Astrocyte of the spinal cord (primary cell): ENCODE measurements around the gene RDH12.

Experiments
- DNase-seq: peaks from one replicate; pipeline ENCODE4 v3.0.0; 2011; ENCODE audit warnings: low read depth, low spot score
- H3K4me3 ChIP-seq: 2 replicates; pipeline ENCODE4 v1.5.1; 2011; ENCODE audit warnings: low read depth, mild to moderate bottlenecking, low read length, moderate library complexity
- CTCF ChIP-seq: IDR thresholded peaks from 2 replicates; pipeline ENCODE4 v1.5.1; 2012; ENCODE audit warnings: low read depth, mild to moderate bottlenecking, low read length, inconsistent platforms
- in situ Hi-C: cut with HindIII; loops from 2 replicates; pipeline ENCODE4 v1.10.0; 2017; ENCODE audit warnings: low sequenced_read_pairs

Gene RDH12

DNA sequence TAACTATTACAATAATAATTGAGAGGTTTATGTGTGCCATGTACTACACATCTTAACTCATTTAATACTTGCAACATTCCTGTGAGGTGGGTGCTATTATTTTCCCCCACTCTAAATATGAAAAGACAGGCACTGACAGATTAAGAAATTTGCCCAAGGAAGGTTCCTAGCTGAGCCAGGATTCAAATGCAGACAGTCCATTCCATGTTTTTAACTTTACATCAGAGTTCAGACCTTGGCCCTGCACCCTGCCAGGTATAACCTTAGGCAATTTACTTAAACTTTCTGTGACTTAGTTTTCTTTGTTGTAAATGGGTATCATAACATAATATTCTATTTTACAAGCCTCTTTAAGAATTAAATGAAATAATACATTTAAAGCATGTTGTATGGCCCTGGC is 26.6 kb downstream of the RDH12 start:
- no peak for TF ChIP-seq CTCF
- DNase-seq: no peak
- H3K4me3 ChIP-seq: no peak overlapping the region
- in situ Hi-C loops: no loop called here

DNA sequence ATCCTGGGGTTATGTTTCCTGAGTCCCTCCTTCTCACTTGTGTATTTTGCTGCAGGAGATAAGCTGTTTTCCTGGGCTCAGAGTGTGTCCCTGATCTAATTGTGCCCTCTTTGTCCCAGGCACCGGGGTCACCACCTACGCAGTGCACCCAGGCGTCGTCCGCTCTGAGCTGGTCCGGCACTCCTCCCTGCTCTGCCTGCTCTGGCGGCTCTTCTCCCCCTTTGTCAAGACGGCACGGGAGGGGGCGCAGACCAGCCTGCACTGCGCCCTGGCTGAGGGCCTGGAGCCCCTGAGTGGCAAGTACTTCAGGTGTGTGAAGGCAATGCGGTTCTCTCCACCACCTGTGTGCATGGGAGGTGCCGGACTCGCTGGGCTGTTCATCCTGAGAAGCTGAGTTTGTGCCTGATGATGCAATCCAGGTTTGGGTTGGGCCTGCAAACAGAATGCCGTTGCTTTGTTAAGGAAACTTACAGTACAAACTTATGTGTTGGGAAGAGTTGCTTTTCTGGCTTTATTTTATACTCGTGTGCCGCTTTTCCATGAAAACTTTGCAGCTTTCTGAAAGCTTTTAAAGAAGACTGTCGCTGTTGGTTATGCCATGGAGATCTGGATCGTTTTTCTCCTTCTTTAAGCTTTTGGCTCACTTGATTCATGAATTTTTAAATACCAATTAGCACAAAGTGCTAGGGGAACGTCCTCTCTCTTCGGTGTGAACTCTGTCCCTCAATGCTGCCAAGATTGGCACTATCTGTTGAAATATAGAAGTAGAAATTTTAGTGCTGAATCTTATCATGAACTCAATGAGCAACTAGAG is 27.6 kb downstream of the RDH12 start:
- no peak overlapping the region for H3K4me3 ChIP-seq
- in situ Hi-C loops: no loop called here
- no peak for TF ChIP-seq CTCF
- no peak for DNase-seq

- no peak overlapping the region for H3K4me3 ChIP-seq
- in situ Hi-C loops: no loop called here
- no peak for TF ChIP-seq CTCF
- no peak for DNase-seq
These were observed 31.9 kb downstream of the RDH12 start for GRCh38 chr14:67733616-67734015.

DNA sequence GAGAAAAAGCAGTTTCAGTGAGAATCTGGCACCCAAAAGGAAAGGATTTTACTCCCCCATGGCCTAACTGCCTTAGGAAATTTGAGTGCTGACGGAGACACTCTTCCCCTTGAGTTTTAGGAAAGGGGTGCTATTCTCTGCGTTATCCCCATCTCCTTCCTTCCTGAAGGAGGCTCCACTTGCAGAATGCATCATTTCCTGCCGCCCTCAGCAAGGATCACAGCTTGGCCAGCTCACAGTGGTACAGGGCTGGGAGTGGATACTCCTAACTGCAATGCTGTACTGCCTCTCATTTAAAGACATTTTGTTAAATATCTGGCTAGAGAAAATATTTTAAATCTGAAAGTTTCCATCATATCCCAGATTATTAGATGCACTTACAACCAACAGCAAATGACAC is 33.0 kb downstream of the RDH12 start:
- DNase-seq: no peak
- TF ChIP-seq CTCF: peak; percentile 19
- H3K4me3 ChIP-seq: no peak overlapping the region
- in situ Hi-C loops: no loop called here

- DNase-seq: no peak
- in situ Hi-C loops: no loop called here
- no peak for TF ChIP-seq CTCF
- H3K4me3 ChIP-seq: no peak overlapping the region
These were observed 33.9 kb downstream of the RDH12 start for GRCh38 chr14:67735336-67736147.

DNA sequence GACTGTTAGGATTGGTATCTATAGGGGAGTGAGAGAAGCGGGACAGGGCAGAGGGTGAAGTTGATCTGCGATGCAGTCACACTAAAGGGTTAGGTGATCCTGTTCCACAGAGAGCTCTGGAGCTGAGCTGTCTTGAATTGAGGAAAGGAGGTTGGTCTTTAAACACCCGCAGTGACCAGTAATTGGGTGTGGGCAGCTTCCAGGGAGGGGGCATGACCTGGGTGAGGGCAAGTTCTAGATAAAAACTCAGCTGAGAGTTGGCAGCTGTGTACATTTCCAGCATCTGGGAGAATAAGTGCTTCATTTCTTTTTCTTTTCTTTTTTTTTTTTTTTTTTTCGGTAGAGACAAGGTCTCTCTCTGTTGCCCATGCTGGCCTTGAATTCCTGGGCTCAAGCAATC is 35.1 kb downstream of the RDH12 start:
- no peak for TF ChIP-seq CTCF
- no peak overlapping the region for H3K4me3 ChIP-seq
- in situ Hi-C loops: no loop called here
- no peak for DNase-seq
